H1 (cell line): ENCODE data around the gene VEGFC. TPM values are rescaled to one million over a fixed set of nuclear protein-coding genes. Genes with fewer than 3 reads are reported as not detected.

Experiments
- EZH2 ChIP-seq: fragments of 200-600 bp; sonication (generic); IDR thresholded peaks from 2 replicates; pipeline ENCODE4 v1.7.1; 2012; ENCODE audit warnings: low read depth, mild to moderate bottlenecking, moderate library complexity, low read length, inconsistent platforms; ENCODE audit not compliant: severe bottlenecking
- FOSL1 ChIP-seq: IDR thresholded peaks from 2 replicates; pipeline ENCODE4 v1.6.1; 2011; ENCODE audit warnings: mild to moderate bottlenecking, low read depth, low read length, moderate library complexity; ENCODE audit not compliant: insufficient read depth
- GABPA ChIP-seq: IDR thresholded peaks from 2 replicates; pipeline ENCODE4 v1.6.1; 2011; ENCODE audit warnings: mild to moderate bottlenecking, low read length, moderate library complexity, borderline replicate concordance; ENCODE audit not compliant: insufficient read depth
- HDAC2 ChIP-seq, 2 experiments: fragments of 300-600 bp in 1 of 2; sonication (generic) in 1 of 2; IDR thresholded peaks; 2 replicates each; pipeline ENCODE4 v1.6.1; 2011 to 2012; ENCODE audit warnings: low read depth in 2 of 2, low read length in 2 of 2, mild to moderate bottlenecking in 2 of 2, moderate library complexity in 2 of 2, borderline replicate concordance in 1 of 2, inconsistent platforms in 1 of 2
- JUND ChIP-seq: IDR thresholded peaks from 2 replicates; pipeline ENCODE4 v1.6.1; 2011; ENCODE audit warnings: mild to moderate bottlenecking, improper control_type of control experiment, low read length
- PHF8 ChIP-seq: fragments of 200-600 bp; sonication (generic); conservative IDR thresholded peaks from 2 replicates; pipeline ENCODE4 v1.7.1; 2012; ENCODE audit warnings: low read depth, mild to moderate bottlenecking, inconsistent platforms, low read length, moderate library complexity
- POLR2AphosphoS5 ChIP-seq: IDR thresholded peaks from 2 replicates; pipeline ENCODE4 v1.6.1; 2011; ENCODE audit warnings: low read depth, low read length
- RAD21 ChIP-seq, 2 experiments: IDR thresholded peaks in 1 of 2; conservative IDR thresholded peaks in 1 of 2; 2 replicates each; pipeline ENCODE4 v1.6.1; 2011; ENCODE audit warnings: low read depth in 2 of 2, low read length in 2 of 2, improper control_type of control experiment in 1 of 2, inconsistent platforms in 1 of 2, mild to moderate bottlenecking in 1 of 2, moderate library complexity in 1 of 2
- RXRA ChIP-seq: IDR thresholded peaks from 2 replicates; pipeline ENCODE4 v1.6.1; 2011; ENCODE audit warnings: low read depth, mild to moderate bottlenecking, low read length, moderate library complexity; ENCODE audit not compliant: insufficient read depth
- TAF1 ChIP-seq: IDR thresholded peaks from 2 replicates; pipeline ENCODE4 v1.6.1; 2011; ENCODE audit warnings: mild to moderate bottlenecking, low read depth, low read length
- polyA plus RNA-seq, 7 experiments: library from polyadenylated mRNA; depleted of rRNA in 3 of 7; stranded (reverse) in 5 of 7; unstranded in 2 of 7; fragments of >200 nt in 5 of 7; fragments of 200-250 nt in 2 of 7; gene quantifications; 1 replicate in 5 of 7; 2 replicates in 1 of 7; 4 replicates in 1 of 7; pipeline versions ENCODE4 v1.2.1 to v1.2.3, GENCODE V29; 2011 to 2013; ENCODE audit warnings: missing spikeins in 2 of 7, mixed read lengths in 2 of 7
- total RNA-seq: library from RNA; stranded (reverse); fragmentation: NEBNext Ultra II Directional; extraction: Animal tissue kit (Norgen Biotek cat#: 25700); gene quantifications from 2 replicates; pipeline ENCODE4 v1.2.1, GENCODE V29; 2021
- TF ChIP-seq, protein P1 (sequence below): fragments of 300-600 bp; sonication (generic); IDR thresholded peaks from 2 replicates; pipeline ENCODE4 v1.7.1; 2012; ENCODE audit warnings: low read length, moderate library complexity, mild to moderate bottlenecking, inconsistent platforms; ENCODE audit not compliant: insufficient replicate concordance

VEGFC gene
- total and polyA plus RNA-seq, 2 of the 8 experiments (the other 6 are each of a cell fraction or from before 2014, with no cell fraction given) = 0.53 to 1.4 TPM

DNA sequence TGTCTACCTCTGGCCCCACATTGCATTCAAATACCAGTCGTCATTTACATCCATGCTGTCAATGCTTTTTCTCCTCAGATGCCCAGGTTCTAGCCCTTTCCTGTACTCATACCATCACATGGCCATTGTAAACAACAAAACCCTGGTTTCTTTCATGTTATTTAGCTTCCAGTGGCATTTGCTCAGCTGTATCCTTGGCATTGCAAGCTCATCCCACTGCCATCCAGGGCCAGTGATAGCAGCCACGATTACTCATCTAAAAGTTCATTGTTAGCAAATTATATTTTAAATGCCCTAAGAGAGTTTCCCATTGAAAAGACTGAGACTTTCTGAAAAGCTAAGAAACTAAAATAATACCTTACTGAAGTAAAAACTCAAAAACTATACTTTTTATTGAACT lies 34.0 kb downstream of the VEGFC start (continued):
- TF ChIP-seq, protein P1, sequence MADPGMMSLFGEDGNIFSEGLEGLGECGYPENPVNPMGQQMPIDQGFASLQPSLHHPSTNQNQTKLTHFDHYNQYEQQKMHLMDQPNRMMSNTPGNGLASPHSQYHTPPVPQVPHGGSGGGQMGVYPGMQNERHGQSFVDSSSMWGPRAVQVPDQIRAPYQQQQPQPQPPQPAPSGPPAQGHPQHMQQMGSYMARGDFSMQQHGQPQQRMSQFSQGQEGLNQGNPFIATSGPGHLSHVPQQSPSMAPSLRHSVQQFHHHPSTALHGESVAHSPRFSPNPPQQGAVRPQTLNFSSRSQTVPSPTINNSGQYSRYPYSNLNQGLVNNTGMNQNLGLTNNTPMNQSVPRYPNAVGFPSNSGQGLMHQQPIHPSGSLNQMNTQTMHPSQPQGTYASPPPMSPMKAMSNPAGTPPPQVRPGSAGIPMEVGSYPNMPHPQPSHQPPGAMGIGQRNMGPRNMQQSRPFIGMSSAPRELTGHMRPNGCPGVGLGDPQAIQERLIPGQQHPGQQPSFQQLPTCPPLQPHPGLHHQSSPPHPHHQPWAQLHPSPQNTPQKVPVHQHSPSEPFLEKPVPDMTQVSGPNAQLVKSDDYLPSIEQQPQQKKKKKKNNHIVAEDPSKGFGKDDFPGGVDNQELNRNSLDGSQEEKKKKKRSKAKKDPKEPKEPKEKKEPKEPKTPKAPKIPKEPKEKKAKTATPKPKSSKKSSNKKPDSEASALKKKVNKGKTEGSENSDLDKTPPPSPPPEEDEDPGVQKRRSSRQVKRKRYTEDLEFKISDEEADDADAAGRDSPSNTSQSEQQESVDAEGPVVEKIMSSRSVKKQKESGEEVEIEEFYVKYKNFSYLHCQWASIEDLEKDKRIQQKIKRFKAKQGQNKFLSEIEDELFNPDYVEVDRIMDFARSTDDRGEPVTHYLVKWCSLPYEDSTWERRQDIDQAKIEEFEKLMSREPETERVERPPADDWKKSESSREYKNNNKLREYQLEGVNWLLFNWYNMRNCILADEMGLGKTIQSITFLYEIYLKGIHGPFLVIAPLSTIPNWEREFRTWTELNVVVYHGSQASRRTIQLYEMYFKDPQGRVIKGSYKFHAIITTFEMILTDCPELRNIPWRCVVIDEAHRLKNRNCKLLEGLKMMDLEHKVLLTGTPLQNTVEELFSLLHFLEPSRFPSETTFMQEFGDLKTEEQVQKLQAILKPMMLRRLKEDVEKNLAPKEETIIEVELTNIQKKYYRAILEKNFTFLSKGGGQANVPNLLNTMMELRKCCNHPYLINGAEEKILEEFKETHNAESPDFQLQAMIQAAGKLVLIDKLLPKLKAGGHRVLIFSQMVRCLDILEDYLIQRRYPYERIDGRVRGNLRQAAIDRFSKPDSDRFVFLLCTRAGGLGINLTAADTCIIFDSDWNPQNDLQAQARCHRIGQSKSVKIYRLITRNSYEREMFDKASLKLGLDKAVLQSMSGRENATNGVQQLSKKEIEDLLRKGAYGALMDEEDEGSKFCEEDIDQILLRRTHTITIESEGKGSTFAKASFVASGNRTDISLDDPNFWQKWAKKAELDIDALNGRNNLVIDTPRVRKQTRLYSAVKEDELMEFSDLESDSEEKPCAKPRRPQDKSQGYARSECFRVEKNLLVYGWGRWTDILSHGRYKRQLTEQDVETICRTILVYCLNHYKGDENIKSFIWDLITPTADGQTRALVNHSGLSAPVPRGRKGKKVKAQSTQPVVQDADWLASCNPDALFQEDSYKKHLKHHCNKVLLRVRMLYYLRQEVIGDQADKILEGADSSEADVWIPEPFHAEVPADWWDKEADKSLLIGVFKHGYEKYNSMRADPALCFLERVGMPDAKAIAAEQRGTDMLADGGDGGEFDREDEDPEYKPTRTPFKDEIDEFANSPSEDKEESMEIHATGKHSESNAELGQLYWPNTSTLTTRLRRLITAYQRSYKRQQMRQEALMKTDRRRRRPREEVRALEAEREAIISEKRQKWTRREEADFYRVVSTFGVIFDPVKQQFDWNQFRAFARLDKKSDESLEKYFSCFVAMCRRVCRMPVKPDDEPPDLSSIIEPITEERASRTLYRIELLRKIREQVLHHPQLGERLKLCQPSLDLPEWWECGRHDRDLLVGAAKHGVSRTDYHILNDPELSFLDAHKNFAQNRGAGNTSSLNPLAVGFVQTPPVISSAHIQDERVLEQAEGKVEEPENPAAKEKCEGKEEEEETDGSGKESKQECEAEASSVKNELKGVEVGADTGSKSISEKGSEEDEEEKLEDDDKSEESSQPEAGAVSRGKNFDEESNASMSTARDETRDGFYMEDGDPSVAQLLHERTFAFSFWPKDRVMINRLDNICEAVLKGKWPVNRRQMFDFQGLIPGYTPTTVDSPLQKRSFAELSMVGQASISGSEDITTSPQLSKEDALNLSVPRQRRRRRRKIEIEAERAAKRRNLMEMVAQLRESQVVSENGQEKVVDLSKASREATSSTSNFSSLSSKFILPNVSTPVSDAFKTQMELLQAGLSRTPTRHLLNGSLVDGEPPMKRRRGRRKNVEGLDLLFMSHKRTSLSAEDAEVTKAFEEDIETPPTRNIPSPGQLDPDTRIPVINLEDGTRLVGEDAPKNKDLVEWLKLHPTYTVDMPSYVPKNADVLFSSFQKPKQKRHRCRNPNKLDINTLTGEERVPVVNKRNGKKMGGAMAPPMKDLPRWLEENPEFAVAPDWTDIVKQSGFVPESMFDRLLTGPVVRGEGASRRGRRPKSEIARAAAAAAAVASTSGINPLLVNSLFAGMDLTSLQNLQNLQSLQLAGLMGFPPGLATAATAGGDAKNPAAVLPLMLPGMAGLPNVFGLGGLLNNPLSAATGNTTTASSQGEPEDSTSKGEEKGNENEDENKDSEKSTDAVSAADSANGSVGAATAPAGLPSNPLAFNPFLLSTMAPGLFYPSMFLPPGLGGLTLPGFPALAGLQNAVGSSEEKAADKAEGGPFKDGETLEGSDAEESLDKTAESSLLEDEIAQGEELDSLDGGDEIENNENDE = no peak
- TF ChIP-seq RXRA (no peak), HDAC2 (IDR thresholded peaks at IDR 0.05; ENCODE audit: borderline replicate concordance in 1 of 2, low read depth in 2 of 2, low read length in 2 of 2) (no peak), FOSL1 (no peak), GABPA (no peak), EZH2 (no peak), PHF8 (no peak), RAD21 (IDR thresholded peaks at IDR 0.05 in 1 of 2, conservative IDR thresholded peaks at IDR 0.05 in 1 of 2; ENCODE audit: low read depth in 2 of 2, low read length in 2 of 2) (no peak), POLR2AphosphoS5 (no peak), JUND (no peak), TAF1 (no peak)
- TF ChIP-seq, all 59 proteins: peak for 0
